Activated CD4-positive, alpha-beta T cell treated with anti-CD3 and anti-CD28 coated beads, Interleukin-2, amount 50 U/mL, for 24 hours (primary cell): ENCODE measurements around the gene HDAC9.

Experiments used
- DNase-seq, 2 donors: peaks; one replicate each; pipeline ENCODE4 v3.0.0-alpha.2; 2020; ENCODE audit warnings: low read depth in 1 of 2, low spot score in 1 of 2

The HDAC9 gene

GRCh38 chr7:18828260-18828993 lies 332.9 kb downstream of the HDAC9 start:
- DNase-seq = no peak

GRCh38 chr7:18828994-18829857 lies 333.7 kb downstream of the HDAC9 start:
- DNase-seq = no peak

- DNase-seq = no peak
Measured at GRCh38 chr7:18829858-18830285, 334.3 kb downstream of the HDAC9 start.

DNA sequence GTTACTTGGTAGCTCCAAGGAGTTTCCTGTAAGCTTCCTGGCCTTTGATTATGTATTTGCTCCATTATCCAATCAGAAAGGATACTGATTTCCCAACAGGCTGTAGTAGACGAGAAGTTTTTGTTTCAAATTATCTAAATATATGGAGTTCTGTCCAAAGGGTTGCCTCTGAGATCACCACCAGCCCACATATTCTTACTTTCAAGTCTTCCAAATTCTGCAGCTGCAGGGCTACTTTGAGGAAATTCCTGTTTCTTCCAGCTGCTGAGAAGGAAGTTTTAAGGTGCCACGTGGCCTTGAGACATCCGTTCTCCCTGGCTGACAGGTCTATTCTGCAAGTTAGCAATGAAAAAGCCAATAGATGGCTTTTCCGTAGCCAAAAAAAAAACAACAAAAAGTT lies 335.9 kb downstream of the HDAC9 start:
- no peak for DNase-seq

GRCh38 chr7:18831943-18832342 lies 336.4 kb downstream of the HDAC9 start:
- DNase-seq = no peak

DNA sequence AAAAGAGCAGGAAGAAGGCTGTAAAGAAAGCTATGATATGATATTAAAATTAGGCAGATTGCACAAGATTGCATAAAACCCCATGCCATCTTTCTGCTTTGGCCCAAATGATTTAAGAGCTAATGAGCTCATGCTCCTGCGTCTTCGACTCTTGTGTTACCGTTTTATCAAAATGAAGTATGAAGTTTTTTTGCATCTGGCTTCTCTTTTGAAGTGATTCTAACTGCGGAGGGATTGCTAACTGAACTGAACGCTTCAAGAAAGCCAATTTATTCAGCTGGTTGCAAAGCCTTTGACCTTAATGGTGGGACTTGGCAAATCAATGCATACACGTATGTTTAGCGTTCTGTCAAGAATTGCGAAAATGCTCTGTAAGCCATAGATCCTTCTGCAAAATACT lies 339.0 kb downstream of the HDAC9 start:
- no peak for DNase-seq

- no peak for DNase-seq
Measured at GRCh38 chr7:18835001-18835690, 339.6 kb downstream of the HDAC9 start.

DNA sequence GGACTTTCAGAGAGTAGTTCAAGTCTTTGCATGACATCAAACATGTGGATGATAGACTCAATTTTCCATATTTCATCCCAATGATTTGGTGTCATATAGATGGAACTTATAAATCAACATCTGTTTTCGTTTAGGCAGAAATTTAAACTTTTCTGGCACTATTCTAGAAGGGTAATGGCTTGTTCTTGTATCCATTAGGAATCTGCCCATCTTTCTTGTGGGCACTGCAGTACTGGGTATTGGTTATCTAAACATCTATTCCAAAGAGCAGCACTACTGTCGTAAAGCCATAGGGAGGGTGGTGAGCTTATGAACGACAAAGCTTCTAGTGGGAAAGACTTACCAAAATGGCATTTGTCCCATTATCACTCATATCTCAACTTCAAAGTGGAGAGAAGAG lies 348.4 kb downstream of the HDAC9 start:
- DNase-seq = no peak

GRCh38 chr7:18844735-18845134 lies 349.2 kb downstream of the HDAC9 start:
- DNase-seq = no peak

DNA sequence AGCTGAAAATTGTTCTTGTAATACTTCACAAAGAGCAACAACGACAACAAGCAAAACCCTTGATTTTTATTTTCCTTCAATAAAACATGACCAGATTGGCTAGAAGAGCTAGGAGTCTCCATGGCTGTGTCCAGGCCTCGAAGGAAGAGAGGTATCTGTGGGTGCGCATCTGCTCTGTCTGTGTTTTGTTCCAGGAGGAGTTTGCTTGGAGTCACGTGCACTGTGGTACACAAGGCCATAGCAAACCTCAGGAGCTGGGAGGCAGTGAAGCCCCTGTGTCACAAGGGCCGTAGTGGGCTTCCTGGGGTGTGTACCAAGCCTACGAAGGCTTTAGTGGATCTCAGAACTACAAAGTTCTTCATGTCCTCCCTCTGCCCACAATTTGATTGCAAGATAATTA lies 350.2 kb downstream of the HDAC9 start:
- no peak for DNase-seq

- no peak for DNase-seq
Measured at GRCh38 chr7:18846765-18847215, 351.2 kb downstream of the HDAC9 start.

DNA sequence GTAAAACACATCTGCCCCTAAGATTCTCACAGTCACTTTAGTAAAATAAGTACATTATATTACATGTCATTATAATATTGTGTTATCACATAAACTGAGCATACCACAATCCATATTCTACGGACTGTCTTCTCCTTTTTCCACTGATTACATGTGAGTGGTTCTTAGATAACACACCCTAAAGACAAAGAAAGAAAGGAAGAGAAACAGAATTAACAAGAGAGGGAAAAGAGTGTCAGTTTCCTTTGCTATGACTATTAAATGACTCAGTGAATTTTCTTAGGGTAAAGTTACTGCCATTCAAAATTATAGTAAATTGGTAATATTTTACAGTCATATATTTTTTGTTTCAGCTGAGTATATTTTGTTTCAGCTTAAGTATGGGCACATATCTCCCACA lies 353.6 kb downstream of the HDAC9 start:
- DNase-seq = no peak

DNA sequence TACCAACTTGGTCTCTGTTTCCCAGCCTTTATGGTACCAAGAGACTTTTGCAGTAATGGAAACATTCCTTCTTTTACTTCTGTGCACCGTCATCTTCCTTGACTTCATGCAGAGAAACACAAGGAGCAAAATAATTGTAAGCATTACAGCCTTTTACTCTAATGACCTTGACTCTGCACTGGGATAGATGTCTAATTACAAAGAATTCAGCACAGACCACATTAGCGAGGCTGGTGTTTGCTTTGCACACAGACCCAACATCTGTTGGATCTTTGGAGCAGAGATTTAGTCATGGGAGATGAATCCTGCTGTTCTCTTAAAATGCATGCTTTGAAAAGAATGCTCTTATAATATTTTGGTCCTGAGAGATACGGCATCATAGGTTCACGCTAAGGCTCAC lies 360.2 kb downstream of the HDAC9 start:
- no peak for DNase-seq

DNA sequence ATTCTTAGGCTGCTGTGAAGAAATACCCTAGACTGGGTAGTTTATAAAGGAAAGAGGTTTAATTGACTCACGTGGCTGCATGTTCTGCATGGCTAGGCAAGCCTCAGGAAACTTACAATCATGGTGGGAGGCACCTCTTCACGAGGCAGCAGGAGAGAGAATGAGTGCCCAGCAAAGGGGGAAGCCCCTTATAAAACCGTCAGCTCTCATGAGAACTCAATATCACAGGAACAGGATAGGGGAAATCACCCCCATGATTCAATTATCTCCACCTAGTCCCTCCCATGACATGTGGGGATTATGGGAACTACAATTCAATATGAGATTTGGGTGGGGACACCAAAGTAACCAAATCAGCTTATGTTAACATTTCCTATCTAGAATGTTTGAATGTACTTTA lies 362.7 kb downstream of the HDAC9 start:
- DNase-seq = no peak

- no peak for DNase-seq
Measured at GRCh38 chr7:18859318-18859717, 363.8 kb downstream of the HDAC9 start.

DNA sequence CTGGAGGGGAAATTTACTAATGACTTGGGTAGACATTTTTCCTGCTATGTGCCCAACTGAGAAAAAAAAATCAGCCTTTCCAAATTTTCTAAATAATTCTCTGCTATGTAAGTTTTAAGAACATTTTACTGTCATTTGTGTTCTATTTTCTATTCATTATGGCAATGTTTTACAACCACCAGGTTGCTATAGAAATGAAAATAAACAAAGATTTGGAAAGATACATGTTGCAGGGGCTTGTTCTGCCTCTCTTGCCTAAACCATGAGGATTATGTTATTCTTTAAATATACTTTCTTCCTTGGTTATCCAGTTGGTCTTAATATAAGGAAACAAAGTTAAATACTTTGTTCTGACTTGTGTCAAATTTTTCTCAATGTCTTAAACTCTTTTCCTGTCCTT lies 364.7 kb downstream of the HDAC9 start:
- no peak for DNase-seq

DNA sequence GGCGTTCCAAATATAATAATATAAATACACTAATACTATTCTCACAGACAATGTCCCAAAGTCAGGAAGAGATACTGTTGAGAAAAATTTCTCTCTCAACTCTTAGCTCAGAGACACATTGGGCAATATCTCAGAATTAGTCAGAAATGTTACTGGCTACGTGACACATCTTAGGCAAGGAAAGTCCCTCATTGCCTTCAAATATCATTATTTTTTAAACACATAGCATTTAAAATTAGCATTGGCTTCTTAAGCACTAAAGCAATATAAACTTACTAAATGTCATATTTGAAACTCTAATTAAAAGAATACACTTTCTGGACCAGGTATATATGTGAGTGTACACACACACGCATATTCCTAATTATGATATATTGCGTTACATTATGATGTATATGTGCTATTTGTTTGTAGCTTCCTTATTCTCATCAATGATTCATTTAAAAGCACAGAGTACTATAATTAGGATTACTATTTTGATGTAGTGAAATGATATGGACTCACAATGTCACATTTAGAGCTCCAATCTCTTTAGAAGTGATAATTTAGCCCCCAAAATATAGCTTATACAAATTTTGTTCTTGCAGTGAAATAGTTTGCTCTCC lies 366.1 kb downstream of the HDAC9 start:
- DNase-seq = no peak

DNA sequence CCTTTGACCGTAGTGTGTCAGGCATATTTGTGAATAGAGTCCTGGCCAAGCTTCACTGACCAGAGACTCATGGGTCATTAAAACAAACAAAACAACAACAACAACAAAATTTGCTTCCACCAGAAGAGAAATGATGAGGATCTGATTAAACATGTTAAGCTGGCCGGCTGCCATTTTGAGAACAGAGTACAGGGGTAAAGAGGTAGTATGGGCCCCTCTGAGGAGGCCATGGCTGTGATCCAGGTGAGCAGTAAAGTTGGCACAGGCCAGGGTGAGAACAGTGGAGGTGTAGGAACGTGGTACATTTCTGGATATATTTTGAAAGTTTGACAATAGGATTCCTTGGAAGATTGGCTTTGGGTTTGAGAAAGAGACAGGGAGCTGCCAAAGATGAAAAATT lies 369.4 kb downstream of the HDAC9 start:
- no peak for DNase-seq

DNA sequence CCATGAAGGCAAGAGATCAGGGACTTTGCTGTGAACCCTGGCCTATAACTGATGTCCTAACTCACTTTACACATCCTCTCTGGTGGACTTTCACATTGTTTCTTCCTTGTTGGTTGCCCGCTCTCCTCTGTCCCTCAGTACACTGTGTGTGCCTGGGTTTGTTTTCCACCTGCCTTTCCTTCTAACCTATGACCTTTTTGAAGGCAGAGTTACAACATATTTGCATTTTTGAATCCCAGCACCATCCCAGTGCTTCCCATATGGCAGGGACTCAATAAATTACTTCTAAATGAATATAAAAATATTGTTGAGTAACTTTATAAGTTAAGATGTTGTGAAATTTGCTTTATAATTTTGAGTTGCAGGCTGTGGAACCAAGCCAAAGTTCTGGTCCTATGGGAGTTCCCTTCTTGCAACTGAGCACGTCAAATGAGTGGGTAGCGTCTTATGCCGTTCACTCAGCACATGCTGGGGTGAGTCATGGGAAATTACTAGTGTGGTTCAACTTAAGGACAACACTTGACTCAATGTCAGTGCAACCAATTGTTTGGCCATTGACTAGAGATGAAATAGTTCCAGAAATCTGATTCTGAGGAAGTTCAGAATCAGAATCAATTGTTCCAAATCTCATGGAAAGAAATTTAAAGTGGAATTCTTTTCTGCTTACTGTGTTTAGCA lies 370.9 kb downstream of the HDAC9 start:
- DNase-seq = no peak

GRCh38 chr7:18872344-18872743 lies 376.8 kb downstream of the HDAC9 start:
- no peak for DNase-seq
